Gastrocnemius medialis (tissue), 4 donors: Measurements from ENCODE around the gene STK38L.

ENCODE experiments used
- POLR2A ChIP-seq, 2 donors: fragments of 450-650 bp; IDR thresholded peaks; one replicate each; pipeline ENCODE4 v1.6.1; 2017; ENCODE audit warnings: antibody characterized with exemption in 2 of 2, mild to moderate bottlenecking in 2 of 2, moderate library complexity in 2 of 2
- TF ChIP-seq, protein P1 (sequence below), 5 experiments: fragments of 450-650 bp in 3 of 5; fragments of 200-600 bp in 2 of 5; sonication (generic) in 2 of 5; IDR thresholded peaks in 4 of 5; conservative IDR thresholded peaks in 1 of 5; 1 replicate in 4 of 5; 2 replicates in 1 of 5; pipeline ENCODE4 v1.5.1; 2016 to 2019; ENCODE audit warnings: antibody characterized with exemption in 5 of 5, mild to moderate bottlenecking in 3 of 5, moderate library complexity in 3 of 5

DNA sequence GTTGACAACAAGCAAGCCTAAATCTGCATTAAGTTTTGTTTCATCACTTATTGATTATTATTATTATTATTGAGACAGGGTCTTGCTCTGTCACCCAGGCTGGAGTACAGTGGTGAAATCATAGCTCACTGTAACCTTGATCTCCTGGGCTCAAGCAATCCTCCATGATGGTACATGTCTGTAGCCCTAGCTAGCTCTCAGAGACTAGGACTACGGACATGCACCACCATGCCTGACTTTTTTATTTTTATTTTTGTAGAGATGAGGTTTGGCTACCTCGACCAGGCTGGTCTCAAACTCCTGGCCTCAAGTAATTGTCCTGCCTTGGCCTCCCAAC, 35.7 kb upstream of the STK38L start:
- TF ChIP-seq POLR2A (IDR thresholded peaks at IDR 0.05): no peak
- TF ChIP-seq, protein P1, sequence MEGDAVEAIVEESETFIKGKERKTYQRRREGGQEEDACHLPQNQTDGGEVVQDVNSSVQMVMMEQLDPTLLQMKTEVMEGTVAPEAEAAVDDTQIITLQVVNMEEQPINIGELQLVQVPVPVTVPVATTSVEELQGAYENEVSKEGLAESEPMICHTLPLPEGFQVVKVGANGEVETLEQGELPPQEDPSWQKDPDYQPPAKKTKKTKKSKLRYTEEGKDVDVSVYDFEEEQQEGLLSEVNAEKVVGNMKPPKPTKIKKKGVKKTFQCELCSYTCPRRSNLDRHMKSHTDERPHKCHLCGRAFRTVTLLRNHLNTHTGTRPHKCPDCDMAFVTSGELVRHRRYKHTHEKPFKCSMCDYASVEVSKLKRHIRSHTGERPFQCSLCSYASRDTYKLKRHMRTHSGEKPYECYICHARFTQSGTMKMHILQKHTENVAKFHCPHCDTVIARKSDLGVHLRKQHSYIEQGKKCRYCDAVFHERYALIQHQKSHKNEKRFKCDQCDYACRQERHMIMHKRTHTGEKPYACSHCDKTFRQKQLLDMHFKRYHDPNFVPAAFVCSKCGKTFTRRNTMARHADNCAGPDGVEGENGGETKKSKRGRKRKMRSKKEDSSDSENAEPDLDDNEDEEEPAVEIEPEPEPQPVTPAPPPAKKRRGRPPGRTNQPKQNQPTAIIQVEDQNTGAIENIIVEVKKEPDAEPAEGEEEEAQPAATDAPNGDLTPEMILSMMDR (IDR thresholded peaks at IDR 0.05 in 4 of 5, conservative IDR thresholded peaks at IDR 0.05 in 1 of 5): no peak
